Neutrophil (primary cell): ENCODE measurements around the gene GCNT2.
"Not testable (repeated sequence)": the region's sequence is repeated elsewhere in the genome, so short reads cannot be mapped to it uniquely, and the experiment has no call there.

Experiments
- H3K27ac ChIP-seq: fragments of 200-600 bp; sonication (generic); 2 replicates; pipeline ENCODE4 v1.5.1; 2016; ENCODE audit warnings: mild to moderate bottlenecking, moderate library complexity
- H3K27me3 ChIP-seq: fragments of 200-600 bp; sonication (generic); 2 replicates; pipeline ENCODE4 v1.6.0; 2016; ENCODE audit warnings: mild to moderate bottlenecking
- H3K36me3 ChIP-seq: fragments of 200-600 bp; sonication (generic); 2 replicates; pipeline ENCODE4 v1.5.1; 2017
- H3K4me1 ChIP-seq, 2 experiments: fragments of 200-600 bp in 1 of 2; sonication (generic) in 1 of 2; 1 replicate in 1 of 2; 2 replicates in 1 of 2; pipeline versions ENCODE4 v1.5.1 to v1.6.1; 2013 to 2016; ENCODE audit warnings: low read depth in 1 of 2, low read length in 1 of 2, mild to moderate bottlenecking in 1 of 2, moderate library complexity in 1 of 2; ENCODE audit not compliant: control insufficient read depth in 1 of 2, insufficient read depth in 1 of 2
- H3K4me3 ChIP-seq, 2 experiments: fragments of 200-600 bp in 1 of 2; sonication (generic) in 1 of 2; 1 replicate in 1 of 2; 2 replicates in 1 of 2; pipeline ENCODE4 v1.5.1; 2013 to 2016; ENCODE audit warnings: low read depth in 1 of 2, low read length in 1 of 2, mild to moderate bottlenecking in 1 of 2, moderate library complexity in 1 of 2
- H3K9me3 ChIP-seq: fragments of 200-600 bp; sonication (generic); 2 replicates; pipeline ENCODE4 v1.5.1; 2016
- CTCF ChIP-seq: fragments of 200-600 bp; sonication (generic); IDR thresholded peaks from 2 replicates; pipeline ENCODE4 v1.5.1; 2016; ENCODE audit warnings: antibody characterized with exemption

GCNT2 gene

GRCh38 chr6:10565913-10566312, 44.8 kb downstream of the GCNT2 start:
- H3K36me3 ChIP-seq = no peaks in the 10 kb centered on the region
- TF ChIP-seq CTCF = no peak
- H3K4me1 ChIP-seq = no peaks in the 10 kb centered on the region

GRCh38 chr6:10567256-10568026, 46.3 kb downstream of the GCNT2 start:
- Histone ChIP-seq H3K36me3 (no peaks in the 10 kb centered on the region), H3K27me3 (no peaks in the 10 kb centered on the region), H3K9me3 (no peaks in the 10 kb centered on the region), H3K27ac (no peak overlapping the region), H3K4me1 (no peaks in the 10 kb centered on the region), H3K4me3 (no peak overlapping the region)
- no peak for TF ChIP-seq CTCF

More at GRCh38 chr6:10565913-10566312, 44.8 kb downstream of the GCNT2 start:
- no peak overlapping the region for H3K4me3 ChIP-seq
- no peaks in the 10 kb centered on the region for H3K27me3 ChIP-seq
- H3K27ac ChIP-seq = no peak overlapping the region
- no peaks in the 10 kb centered on the region for H3K9me3 ChIP-seq

- no peaks in the 10 kb centered on the region for H3K4me1 ChIP-seq
- no peak for TF ChIP-seq CTCF
- no peaks in the 10 kb centered on the region for H3K36me3 ChIP-seq
- no peak overlapping the region for H3K4me3 ChIP-seq
- H3K27me3 ChIP-seq = no peaks in the 10 kb centered on the region
- H3K9me3 ChIP-seq = no peaks in the 10 kb centered on the region
- no peak overlapping the region for H3K27ac ChIP-seq
Measured at GRCh38 chr6:10569392-10570127, 48.4 kb downstream of the GCNT2 start.

- H3K4me3 ChIP-seq, H3K27me3 ChIP-seq, H3K27ac ChIP-seq, H3K9me3 ChIP-seq, H3K36me3 ChIP-seq, H3K4me1 ChIP-seq: not testable (repeated sequence)
Measured at GRCh38 chr6:10575519-10575918, 54.4 kb downstream of the GCNT2 start.

- Histone ChIP-seq H3K4me1 (no peaks in the 10 kb centered on the region), H3K9me3 (no peaks in the 10 kb centered on the region), H3K27ac (no peak overlapping the region), H3K27me3 (no peaks in the 10 kb centered on the region), H3K4me3 (no peak overlapping the region), H3K36me3 (no peaks in the 10 kb centered on the region)
- TF ChIP-seq CTCF = no peak
Measured at GRCh38 chr6:10576226-10576625, 55.1 kb downstream of the GCNT2 start.

- H3K27ac ChIP-seq = no peak overlapping the region
- no peaks in the 10 kb centered on the region for H3K27me3 ChIP-seq
- no peak overlapping the region for H3K4me3 ChIP-seq
- H3K9me3 ChIP-seq = no peaks in the 10 kb centered on the region
- no peaks in the 10 kb centered on the region for H3K36me3 ChIP-seq
- TF ChIP-seq CTCF = no peak
- no peaks in the 10 kb centered on the region for H3K4me1 ChIP-seq
Measured at GRCh38 chr6:10577112-10577511, 56.0 kb downstream of the GCNT2 start.
